Activated CD4-positive, alpha-beta T cell treated with anti-CD3 and anti-CD28 coated beads, Interleukin-2, amount 50 U/mL, for 1 hour (primary cell): ENCODE results near the gene STX19.
"Not testable (repeated sequence)": the region's sequence is repeated elsewhere in the genome, so short reads cannot be mapped to it uniquely, and the experiment has no call there.

ENCODE experiments used
- DNase-seq: peaks from one replicate; pipeline ENCODE4 v3.0.0-alpha.2; 2020

STX19 gene

DNA sequence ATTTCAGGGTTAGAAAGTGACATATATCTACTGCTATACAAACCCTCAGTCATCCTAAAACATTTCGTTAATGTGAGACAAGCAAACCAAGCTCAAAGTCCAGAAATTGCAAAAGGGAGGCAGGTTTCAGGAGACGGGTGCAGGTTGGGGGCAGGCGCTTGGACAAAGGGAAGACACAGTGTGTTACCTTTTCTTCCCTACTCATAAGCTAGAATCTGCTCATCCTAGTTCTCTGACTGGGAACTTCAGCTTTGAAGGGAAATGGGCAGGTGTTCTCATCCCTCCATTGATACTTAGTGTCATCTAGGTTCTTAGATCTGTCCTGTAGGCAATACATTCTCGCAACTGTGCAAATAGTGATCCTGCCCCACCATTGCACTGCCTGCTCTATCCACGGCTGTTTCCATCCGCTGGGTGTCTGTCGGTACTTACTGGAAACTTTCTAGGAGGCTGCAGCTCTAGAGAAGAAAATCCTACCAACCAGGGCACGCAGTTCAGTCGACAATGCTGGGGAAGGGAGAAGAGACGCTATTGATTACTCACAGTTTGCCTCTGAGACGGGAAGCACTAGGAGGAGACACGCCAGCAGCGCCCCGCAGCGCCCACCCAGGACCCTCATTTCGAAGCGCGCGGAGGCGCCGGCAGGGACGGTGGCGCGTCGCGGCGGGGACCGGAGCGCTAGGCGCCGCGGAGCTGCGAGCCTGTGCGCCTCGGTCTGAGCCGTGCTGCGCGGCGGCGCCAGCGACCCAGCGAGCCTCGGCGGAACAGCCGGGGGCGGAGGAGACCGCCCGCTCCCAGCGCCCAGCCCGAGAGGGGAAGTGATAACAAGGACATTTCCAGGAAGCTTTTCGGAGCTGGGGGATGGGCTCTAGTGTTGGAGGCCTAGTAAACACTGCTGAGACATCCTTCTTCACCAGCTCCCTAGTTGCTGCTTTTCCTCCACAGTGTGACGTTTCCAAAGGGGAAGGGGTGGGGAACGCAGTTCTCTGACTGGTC, 55.0 kb downstream of the STX19 start, which contains the start of gene PROS1:
PROS1 (minus strand) TSS at position 766 of the 996 bp plus-strand sequence; CDS start at position 619, 147 bp downstream.
- peak; percentile 23 for DNase-seq

GRCh38 chr3:93969997-93970396, 58.4 kb downstream of the STX19 start:
- no peak for DNase-seq

DNA sequence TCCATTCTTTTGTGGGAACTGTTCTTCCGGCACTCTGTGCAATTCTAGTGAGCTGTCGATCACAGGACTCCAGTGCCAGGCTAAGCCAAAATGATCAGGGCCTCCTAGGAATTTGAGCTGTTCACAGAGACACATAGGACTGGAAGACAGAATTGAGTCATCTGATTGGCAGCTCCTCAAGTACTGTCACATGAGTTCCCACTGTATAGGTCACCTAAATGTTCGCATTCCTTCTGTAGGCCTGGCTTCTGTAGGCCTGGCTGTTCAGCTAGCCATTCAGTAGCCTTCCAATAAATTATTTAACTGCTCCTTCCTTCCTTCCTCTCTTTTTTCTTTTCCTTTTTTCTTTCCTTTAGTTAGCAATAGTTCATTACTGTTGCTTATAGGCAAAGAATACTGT, 59.0 kb downstream of the STX19 start:
- no peak for DNase-seq

GRCh38 chr3:93965106-93965505, 63.3 kb downstream of the STX19 start:
- not testable (repeated sequence) for DNase-seq
